CD4-positive, alpha-beta T cell (primary cell): ENCODE data around the gene DNAJC13. TPM values are rescaled to one million over a fixed set of nuclear protein-coding genes. Genes with fewer than 3 reads are reported as not detected.
"Not testable (repeated sequence)": the region's sequence is repeated elsewhere in the genome, so short reads cannot be mapped to it uniquely, and the experiment has no call there.

Source experiments
- ATAC-seq: fragments of 200-7000 bp; cut with Tn5 transposase; one replicate; pipeline ENCODE4 v1.10.0; 2022; ENCODE audit warnings: mild to moderate bottlenecking; ENCODE audit not compliant: poor library complexity
- CTCF ChIA-PET: fragments of 350-600 bp; sonication (Branson Sonifier 250); formaldehyde crosslinking; loops from one replicate; lab custom pipeline; 2021; ENCODE audit warnings: antibody characterized with exemption, inconsistent platforms; lab: Charles Lee
- POLR2A ChIA-PET: fragments of 350-600 bp; sonication (Branson Sonifier 250); formaldehyde crosslinking; loops from one replicate; lab custom pipeline; 2021; ENCODE audit warnings: antibody characterized with exemption, inconsistent platforms; lab: Charles Lee
- DNase-seq, 14 experiments: peaks; one replicate each; pipeline ENCODE4 v3.0.0-alpha.2; 2013 to 2020; ENCODE audit warnings: mixed read lengths in 2 of 14
- H3K27ac ChIP-seq, 2 donors: one replicate each; pipeline versions ENCODE4 v1.5.1 to v1.7.0; 2013; ENCODE audit warnings: low read length in 2 of 2, low read depth in 1 of 2, mild to moderate bottlenecking in 1 of 2
- H3K27me3 ChIP-seq, 2 experiments: 1 replicate in 1 of 2; 2 replicates in 1 of 2; pipeline versions ENCODE4 v1.6.1 to v1.7.0; 2013; ENCODE audit warnings: low read length in 2 of 2, control low read depth in 1 of 2, mild to moderate bottlenecking in 1 of 2, moderate library complexity in 1 of 2; ENCODE audit not compliant: insufficient read depth in 2 of 2, control insufficient read depth in 1 of 2
- H3K36me3 ChIP-seq: one replicate; pipeline ENCODE4 v1.6.1; 2013; ENCODE audit warnings: low read length, control low read depth; ENCODE audit not compliant: insufficient read depth
- H3K4me1 ChIP-seq: one replicate; pipeline ENCODE4 v1.6.1; 2013; ENCODE audit warnings: low read length, control low read depth; ENCODE audit not compliant: insufficient read depth
- H3K4me3 ChIP-seq: one replicate; pipeline ENCODE4 v1.5.1; 2013; ENCODE audit warnings: mild to moderate bottlenecking, low read length, moderate library complexity
- H3K9me3 ChIP-seq, 2 experiments: 1 replicate in 1 of 2; 2 replicates in 1 of 2; pipeline versions ENCODE4 v1.6.1 to v1.7.0; 2013; ENCODE audit warnings: low read length in 2 of 2, mild to moderate bottlenecking in 2 of 2, control low read depth in 1 of 2, moderate library complexity in 1 of 2; ENCODE audit not compliant: control insufficient read depth in 1 of 2, insufficient read depth in 1 of 2
- H3K27ac Mint-ChIP-seq: one replicate; pipeline ENCODE4 v1.8.0; 2020; ENCODE audit warnings: mixed read lengths
- H3K27me3 Mint-ChIP-seq: one replicate; pipeline ENCODE4 v1.8.0; 2021; ENCODE audit warnings: mixed read lengths
- H3K36me3 Mint-ChIP-seq: one replicate; pipeline ENCODE4 v1.8.0; 2021; ENCODE audit warnings: low read depth, mixed read lengths
- H3K4me1 Mint-ChIP-seq: one replicate; pipeline ENCODE4 v1.8.0; 2021; ENCODE audit warnings: low read depth, mixed read lengths
- H3K4me3 Mint-ChIP-seq: one replicate; pipeline ENCODE4 v1.8.0; 2020; ENCODE audit warnings: mild to moderate bottlenecking, mixed read lengths
- H3K9me3 Mint-ChIP-seq: one replicate; pipeline ENCODE4 v1.8.0; 2020; ENCODE audit warnings: mixed read lengths
- intact Hi-C, 2 experiments: fragments of 100-400 bp; cut with DNase I in 1 of 2; cut with micrococcal nuclease in 1 of 2; formaldehyde crosslinking; loops; one replicate each; pipeline versions ENCODE4 v1.15.1 to v1.9.0; 2023 to 2025; cut with DNase I, micrococcal nuclease
- total RNA-seq, 174 experiments: library from RNA in 2 of 174; stranded (reverse) in 2 of 174; gene quantifications; one replicate each; pipeline ENCODE4 v1.2.3 and lab custom pipeline; 2021 to 2026
- TF ChIP-seq, protein P1 (sequence below): fragments of 200-600 bp; IDR thresholded peaks from one replicate; pipeline ENCODE4 v1.8.0; 2022; ENCODE audit warnings: antibody characterized with exemption, mild to moderate bottlenecking

Gene DNAJC13
- total RNA-seq, 2 experiments from 2014 or later = 13.5 to 14.3 TPM

DNA sequence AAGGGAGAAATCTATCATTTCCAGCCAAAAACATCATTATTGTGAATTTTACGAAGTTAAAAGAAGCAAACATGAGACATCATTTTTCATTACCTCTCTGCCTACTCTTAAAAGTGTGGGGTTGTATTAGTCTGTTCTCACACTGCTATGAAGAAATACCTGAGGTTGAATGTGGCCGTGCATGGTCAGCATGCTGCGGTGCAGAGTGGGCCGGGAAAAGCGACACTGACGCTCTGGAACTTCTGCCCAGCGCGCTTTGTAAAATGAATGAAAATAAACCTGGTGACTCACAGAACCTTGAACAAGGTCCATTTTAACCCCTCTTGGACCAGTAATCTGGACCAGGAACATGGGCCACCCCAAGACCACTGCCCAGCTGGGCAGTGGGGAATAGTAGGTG lies 31.0 kb upstream of the DNAJC13 start:
- POLR2A ChIA-PET = no interaction called here
- ATAC-seq = no peak
- TF ChIP-seq, protein P1, sequence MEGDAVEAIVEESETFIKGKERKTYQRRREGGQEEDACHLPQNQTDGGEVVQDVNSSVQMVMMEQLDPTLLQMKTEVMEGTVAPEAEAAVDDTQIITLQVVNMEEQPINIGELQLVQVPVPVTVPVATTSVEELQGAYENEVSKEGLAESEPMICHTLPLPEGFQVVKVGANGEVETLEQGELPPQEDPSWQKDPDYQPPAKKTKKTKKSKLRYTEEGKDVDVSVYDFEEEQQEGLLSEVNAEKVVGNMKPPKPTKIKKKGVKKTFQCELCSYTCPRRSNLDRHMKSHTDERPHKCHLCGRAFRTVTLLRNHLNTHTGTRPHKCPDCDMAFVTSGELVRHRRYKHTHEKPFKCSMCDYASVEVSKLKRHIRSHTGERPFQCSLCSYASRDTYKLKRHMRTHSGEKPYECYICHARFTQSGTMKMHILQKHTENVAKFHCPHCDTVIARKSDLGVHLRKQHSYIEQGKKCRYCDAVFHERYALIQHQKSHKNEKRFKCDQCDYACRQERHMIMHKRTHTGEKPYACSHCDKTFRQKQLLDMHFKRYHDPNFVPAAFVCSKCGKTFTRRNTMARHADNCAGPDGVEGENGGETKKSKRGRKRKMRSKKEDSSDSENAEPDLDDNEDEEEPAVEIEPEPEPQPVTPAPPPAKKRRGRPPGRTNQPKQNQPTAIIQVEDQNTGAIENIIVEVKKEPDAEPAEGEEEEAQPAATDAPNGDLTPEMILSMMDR = no peak
- Histone ChIP-seq H3K27me3 (no peaks in the 10 kb centered on the region), H3K4me3 (no peak overlapping the region), H3K27ac (no peak overlapping the region), H3K36me3 (no peaks in the 10 kb centered on the region), H3K9me3 (peaks cover 0 to 12% of the 10 kb centered on the region in 2 experiments), H3K4me1 (no peaks in the 10 kb centered on the region)
- no peaks in the 10 kb centered on the region for H3K9me3 Mint-ChIP-seq
- H3K27ac Mint-ChIP-seq = no peak overlapping the region
- H3K4me3 Mint-ChIP-seq = no peak overlapping the region
- no peak for DNase-seq
- H3K27me3 Mint-ChIP-seq = peaks cover 15% of the 10 kb centered on the region
- CTCF ChIA-PET = no interaction called here
- intact Hi-C loops = no loop called here
- H3K36me3 Mint-ChIP-seq = no peaks in the 10 kb centered on the region
- H3K4me1 Mint-ChIP-seq = no peaks in the 10 kb centered on the region

DNA sequence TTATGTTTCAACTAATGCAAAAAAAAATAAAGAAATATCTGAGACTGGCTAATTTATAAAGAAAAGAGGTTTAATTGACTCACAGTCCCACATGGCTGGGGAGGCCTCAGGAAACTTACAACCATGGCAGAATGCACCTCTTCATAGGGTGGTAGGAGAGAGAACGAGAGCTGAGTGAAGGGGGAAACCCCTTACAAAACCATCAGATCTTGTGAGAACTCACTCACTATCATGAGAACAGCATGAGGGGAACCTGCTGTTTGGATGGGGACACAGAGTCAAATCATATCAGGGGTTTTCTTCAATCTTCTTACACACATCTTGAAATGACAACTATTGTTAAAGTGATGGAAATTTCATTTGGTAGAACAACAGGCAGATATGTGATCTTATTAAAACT lies 24.6 kb upstream of the DNAJC13 start:
- H3K36me3 Mint-ChIP-seq, intact Hi-C loops, H3K4me3 Mint-ChIP-seq, H3K9me3 Mint-ChIP-seq, DNase-seq, CTCF ChIA-PET, POLR2A ChIA-PET, H3K36me3 ChIP-seq, H3K4me3 ChIP-seq, H3K27ac Mint-ChIP-seq, H3K27me3 ChIP-seq, H3K27ac ChIP-seq, H3K4me1 Mint-ChIP-seq, ATAC-seq, H3K9me3 ChIP-seq, H3K4me1 ChIP-seq: not testable (repeated sequence)
- H3K27me3 Mint-ChIP-seq = peaks cover 14% of the 10 kb centered on the region

DNA sequence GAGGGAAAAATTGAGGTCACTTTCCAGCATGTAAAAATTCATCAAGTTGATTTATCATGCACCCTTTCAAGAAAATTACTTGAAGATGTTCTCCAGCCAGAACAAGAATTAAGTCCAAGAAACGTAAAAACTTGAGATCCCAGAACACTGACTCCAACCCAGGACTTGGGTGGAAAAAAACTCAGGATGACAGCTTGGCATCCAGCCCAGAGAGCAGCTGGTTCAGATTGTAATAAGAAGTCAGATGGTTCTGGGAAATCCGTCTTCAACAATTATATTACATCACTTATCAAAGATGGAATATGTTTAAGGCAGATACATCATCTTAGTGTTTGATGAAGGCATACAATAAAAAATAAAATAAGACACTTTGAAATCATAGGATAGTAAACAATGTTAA lies 23.0 kb upstream of the DNAJC13 start:
- Mint-ChIP-seq H3K9me3 (no peaks in the 10 kb centered on the region), H3K36me3 (no peaks in the 10 kb centered on the region), H3K4me3 (no peak overlapping the region), H3K27me3 (peaks cover 11% of the 10 kb centered on the region), H3K4me1 (no peaks in the 10 kb centered on the region), H3K27ac (no peak overlapping the region)
- intact Hi-C loops = no loop called here
- H3K4me3 ChIP-seq = no peak overlapping the region
- TF ChIP-seq, protein P1 = no peak
- ATAC-seq (no peak), DNase-seq (no peak)
- H3K4me1 ChIP-seq = no peaks in the 10 kb centered on the region
- H3K36me3 ChIP-seq = no peaks in the 10 kb centered on the region
- POLR2A ChIA-PET = interaction anchor here (0.7 kb wide), 1 partner anchor 17 kb away, joined by 3 read pairs; no protein-coding TSS in a partner anchor
- no peaks in the 10 kb centered on the region for H3K27me3 ChIP-seq
- H3K27ac ChIP-seq = no peak overlapping the region
- peaks cover 0 to 5% of the 10 kb centered on the region in 2 experiments for H3K9me3 ChIP-seq
- CTCF ChIA-PET = no interaction called here

DNA sequence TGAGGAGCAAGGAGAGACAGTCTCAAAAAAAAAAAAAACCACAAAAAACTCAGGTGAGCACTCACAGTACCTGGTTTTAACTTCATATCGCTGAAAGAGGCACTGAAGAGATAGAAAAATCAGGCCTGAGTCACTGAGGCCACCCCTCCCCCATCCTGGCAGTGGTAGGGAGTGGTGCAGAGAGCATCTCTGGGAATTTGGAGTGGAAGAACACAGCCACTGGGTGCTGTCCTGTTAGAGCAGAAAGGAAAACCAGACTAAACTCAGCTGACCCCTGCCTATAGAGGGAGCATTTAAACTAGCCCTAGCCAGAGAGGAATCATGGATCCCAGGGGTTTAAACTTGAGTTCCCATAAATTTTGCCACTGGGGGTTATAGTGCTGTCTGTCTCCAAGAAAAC lies 22.2 kb upstream of the DNAJC13 start:
- ChIA-PET CTCF (no interaction called here), POLR2A (no interaction called here)
- H3K9me3 ChIP-seq = peaks cover 0 to 5% of the 10 kb centered on the region in 2 experiments
- H3K36me3 ChIP-seq = no peaks in the 10 kb centered on the region
- TF ChIP-seq, protein P1 = no peak
- no peaks in the 10 kb centered on the region for H3K27me3 ChIP-seq
- intact Hi-C loops = loop anchor here in 1 of 2 experiments (5.0 kb wide), 1 partner anchor 1363 kb away; no protein-coding TSS in a partner anchor
- Mint-ChIP-seq H3K9me3 (no peaks in the 10 kb centered on the region), H3K4me1 (no peaks in the 10 kb centered on the region), H3K27ac (no peak overlapping the region), H3K27me3 (peaks cover 11% of the 10 kb centered on the region), H3K4me3 (no peak overlapping the region), H3K36me3 (no peaks in the 10 kb centered on the region)
- no peaks in the 10 kb centered on the region for H3K4me1 ChIP-seq
- DNase-seq (no peak), ATAC-seq (no peak)
- no peak overlapping the region for H3K27ac ChIP-seq
- H3K4me3 ChIP-seq = no peak overlapping the region
